K562 (cell line): ENCODE results near the gene CENPP. TPM values are rescaled to one million over a fixed set of nuclear protein-coding genes. Genes with fewer than 3 reads are reported as not detected.
A peak's percentile ranks its signal among the peaks of the same experiment; 100 is the strongest.

Experiments used
- ASH1L ChIP-seq: fragments of 450-650 bp; IDR thresholded peaks from 2 replicates; pipeline ENCODE4 v1.6.1; 2018; ENCODE audit warnings: borderline replicate concordance, mild to moderate bottlenecking, low read depth; ENCODE audit not compliant: partially characterized antibody
- EHMT2 ChIP-seq: fragments of 450-650 bp; IDR thresholded peaks from 2 replicates; pipeline ENCODE4 v1.6.1; 2018; ENCODE audit warnings: antibody characterized with exemption
- FOXA3 ChIP-seq, 2 experiments: fragments of 450-650 bp in 1 of 2; sonication (generic) in 1 of 2; formaldehyde crosslinking; IDR thresholded peaks in 1 of 2; conservative IDR thresholded peaks in 1 of 2; 2 replicates each; pipeline versions ENCODE4 v1.4.0 to v1.8.0; 2020 to 2022; ENCODE audit warnings: mild to moderate bottlenecking in 2 of 2, missing genetic modification reagents in 1 of 2
- HCFC1 ChIP-seq: IDR thresholded peaks from 2 replicates; pipeline ENCODE4 v1.6.1; 2012; ENCODE audit warnings: low read depth, low read length, improper control_type of control experiment
- HEY1 ChIP-seq: fragments of 250-450 bp; sonication (Bioruptor Pico); IDR thresholded peaks from 2 replicates; pipeline ENCODE4 v1.5.0; 2020; ENCODE audit warnings: mild to moderate bottlenecking, moderate library complexity, borderline replicate concordance
- HMGN3 ChIP-seq: IDR thresholded peaks from 2 replicates; pipeline ENCODE4 v1.6.1; 2011; ENCODE audit warnings: borderline replicate concordance, low read depth, mild to moderate bottlenecking, mixed read lengths, low read length; ENCODE audit not compliant: insufficient read length; ENCODE audit errors: extremely low read depth
- HOXB6 ChIP-seq: fragments of 250-450 bp; sonication (Bioruptor Pico); IDR thresholded peaks from 2 replicates; pipeline ENCODE4 v1.5.1; 2022; ENCODE audit warnings: mild to moderate bottlenecking, borderline replicate concordance
- KAT2B ChIP-seq: IDR thresholded peaks from one replicate; pipeline ENCODE4 v1.6.1; 2012; ENCODE audit warnings: low read depth, mild to moderate bottlenecking, control low read depth, inconsistent platforms, low read length, moderate library complexity
- NFE2 ChIP-seq: IDR thresholded peaks from 2 replicates; pipeline ENCODE4 v1.6.1; 2014; ENCODE audit warnings: antibody characterized with exemption, low read depth
- RBM34 ChIP-seq: fragments of 200-400 bp; formaldehyde crosslinking; IDR thresholded peaks from 2 replicates; pipeline ENCODE4 v1.6.1; 2018; ENCODE audit warnings: low read length, borderline replicate concordance; ENCODE audit not compliant: insufficient read depth
- RBM39 ChIP-seq: fragments of 200-400 bp; formaldehyde crosslinking; optimal IDR thresholded peaks from 2 replicates; pipeline ENCODE3; 2018; ENCODE audit warnings: low read depth, low read length
- RFX5 ChIP-seq: IDR thresholded peaks from 2 replicates; pipeline ENCODE4 v1.6.1; 2011; ENCODE audit warnings: low read depth, mild to moderate bottlenecking, improper control_type of control experiment, low read length
- TFAM ChIP-seq: fragments of 250-450 bp; sonication (Bioruptor Pico); conservative IDR thresholded peaks from 2 replicates; pipeline ENCODE4 v1.5.0; 2021; ENCODE audit warnings: mild to moderate bottlenecking, moderate library complexity
- ZNF197 ChIP-seq: fragments of 200-800 bp; sonication (Bioruptor generic); IDR thresholded peaks from 2 replicates; pipeline ENCODE4 v1.6.1; 2016; ENCODE audit warnings: low read depth, missing genetic modification characterization, missing compliant biosample characterization
- ZNF316 ChIP-seq: fragments of 450-650 bp; IDR thresholded peaks from 2 replicates; pipeline ENCODE4 v1.6.1; 2016
- polyA plus RNA-seq, 8 experiments: library from polyadenylated mRNA; depleted of rRNA in 4 of 8; stranded (reverse) in 5 of 8; unstranded in 3 of 8; fragments of >200 nt; fragmentation: Nextera tagmentation in 2 of 8; fragmentation: Illumina TruSeq in 1 of 8; extraction: Ambion mirVana in 2 of 8; extraction: Trizol in 1 of 8; gene quantifications; 2 replicates each; pipeline versions ENCODE4 v1.2.1 to v1.2.3, GENCODE V29; 2011 to 2014; ENCODE audit warnings: inconsistent platforms in 1 of 8, missing spikeins in 1 of 8
- total RNA-seq, 7 experiments: library from RNA; depleted of rRNA in 6 of 7; stranded (reverse); fragments of >200 nt in 6 of 7; fragmentation: Illumina TruSeq in 2 of 7; extraction: Trizol in 2 of 7; gene quantifications; 2 replicates each; pipeline versions ENCODE4 v1.2.1 to v1.2.3, GENCODE V29; 2011 to 2021; ENCODE audit warnings: low replicate concordance in 1 of 7
- TF ChIP-seq, protein P1 (sequence below): sonication (generic); formaldehyde crosslinking; IDR thresholded peaks from 2 replicates; pipeline ENCODE4 v1.8.1; 2023; ENCODE audit warnings: mild to moderate bottlenecking, missing genetic modification reagents
- TF ChIP-seq, protein P2 (sequence below), 2 experiments: IDR thresholded peaks in 1 of 2; conservative IDR thresholded peaks in 1 of 2; 2 replicates each; pipeline ENCODE4 v1.6.1; 2016; ENCODE audit warnings: low read depth in 2 of 2, mild to moderate bottlenecking in 1 of 2, missing compliant biosample characterization in 1 of 2, missing genetic modification characterization in 1 of 2, moderate library complexity in 1 of 2

Gene CENPP
- total and polyA plus RNA-seq, 9 of the 15 experiments (the other 6 are each of a cell fraction or from before 2014, with no cell fraction given): 8.0 to 28.5 (median 17.9) TPM

DNA sequence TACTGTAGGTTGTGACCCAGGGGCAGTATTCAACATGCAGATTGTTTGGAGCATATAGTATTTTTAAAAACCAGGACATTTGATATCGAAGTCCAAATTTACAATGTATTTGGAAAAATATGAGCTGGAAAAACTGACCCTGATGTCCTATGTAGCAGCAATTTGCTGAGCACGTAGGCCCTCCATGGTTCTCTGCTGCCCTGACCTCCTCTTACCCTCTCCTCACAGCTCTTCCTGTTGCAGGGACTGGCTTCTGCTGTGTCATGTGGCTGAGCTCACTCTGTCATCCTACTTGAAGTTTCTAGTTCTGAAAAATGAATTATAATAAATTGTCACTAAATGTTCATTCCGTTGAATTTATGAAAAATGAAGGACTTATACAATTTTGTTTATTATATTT, 160.6 kb downstream of the CENPP start (continued):
- TF ChIP-seq, protein P1, sequence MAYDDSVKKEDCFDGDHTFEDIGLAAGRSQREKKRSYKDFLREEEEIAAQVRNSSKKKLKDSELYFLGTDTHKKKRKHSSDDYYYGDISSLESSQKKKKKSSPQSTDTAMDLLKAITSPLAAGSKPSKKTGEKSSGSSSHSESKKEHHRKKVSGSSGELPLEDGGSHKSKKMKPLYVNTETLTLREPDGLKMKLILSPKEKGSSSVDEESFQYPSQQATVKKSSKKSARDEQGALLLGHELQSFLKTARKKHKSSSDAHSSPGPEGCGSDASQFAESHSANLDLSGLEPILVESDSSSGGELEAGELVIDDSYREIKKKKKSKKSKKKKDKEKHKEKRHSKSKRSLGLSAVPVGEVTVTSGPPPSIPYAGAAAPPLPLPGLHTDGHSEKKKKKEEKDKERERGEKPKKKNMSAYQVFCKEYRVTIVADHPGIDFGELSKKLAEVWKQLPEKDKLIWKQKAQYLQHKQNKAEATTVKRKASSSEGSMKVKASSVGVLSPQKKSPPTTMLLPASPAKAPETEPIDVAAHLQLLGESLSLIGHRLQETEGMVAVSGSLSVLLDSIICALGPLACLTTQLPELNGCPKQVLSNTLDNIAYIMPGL (CRISPR knock-in tag): no peak
- TF ChIP-seq HOXB6: no peak
- no peak for TF ChIP-seq FOXA3 (CRISPR knock-in tag; conservative IDR thresholded peaks at IDR 0.05 in 1 of 2, IDR thresholded peaks at IDR 0.05 in 1 of 2)
- no peak for TF ChIP-seq EHMT2
- no peak for TF ChIP-seq TFAM
- TF ChIP-seq RBM34: no peak
- TF ChIP-seq HCFC1: no peak
- TF ChIP-seq ZNF197 (CRISPR knock-in tag): no peak
- TF ChIP-seq NFE2: peak; percentile 69
- TF ChIP-seq ASH1L: no peak
- TF ChIP-seq, protein P2, sequence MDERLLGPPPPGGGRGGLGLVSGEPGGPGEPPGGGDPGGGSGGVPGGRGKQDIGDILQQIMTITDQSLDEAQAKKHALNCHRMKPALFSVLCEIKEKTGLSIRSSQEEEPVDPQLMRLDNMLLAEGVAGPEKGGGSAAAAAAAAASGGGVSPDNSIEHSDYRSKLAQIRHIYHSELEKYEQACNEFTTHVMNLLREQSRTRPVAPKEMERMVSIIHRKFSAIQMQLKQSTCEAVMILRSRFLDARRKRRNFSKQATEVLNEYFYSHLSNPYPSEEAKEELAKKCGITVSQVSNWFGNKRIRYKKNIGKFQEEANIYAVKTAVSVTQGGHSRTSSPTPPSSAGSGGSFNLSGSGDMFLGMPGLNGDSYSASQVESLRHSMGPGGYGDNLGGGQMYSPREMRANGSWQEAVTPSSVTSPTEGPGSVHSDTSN (CRISPR knock-in tag; IDR thresholded peaks at IDR 0.05; ENCODE audit: low read depth): no peak
- TF ChIP-seq, protein P2 (tag; conservative IDR thresholded peaks at IDR 0.05; ENCODE audit: low read depth): peak; percentile 41
- peak; percentile 64 for TF ChIP-seq ZNF316
- TF ChIP-seq HMGN3: no peak
- no peak for TF ChIP-seq RBM39
- no peak for TF ChIP-seq RFX5
- no peak for TF ChIP-seq KAT2B
- TF ChIP-seq HEY1 (CRISPR knock-in tag): no peak
